NCI-H128 (cell line): ENCODE measurements around the gene NRIP1.
"Not testable (repeated sequence)": the region's sequence is repeated elsewhere in the genome, so short reads cannot be mapped to it uniquely, and the experiment has no call there.

Experiments
- DNase-seq: peaks from one replicate; lab custom pipeline; 2025; ENCODE audit not compliant: unreplicated experiment; lab: John Stamatoyannopoulos, UW

NRIP1 gene

DNA sequence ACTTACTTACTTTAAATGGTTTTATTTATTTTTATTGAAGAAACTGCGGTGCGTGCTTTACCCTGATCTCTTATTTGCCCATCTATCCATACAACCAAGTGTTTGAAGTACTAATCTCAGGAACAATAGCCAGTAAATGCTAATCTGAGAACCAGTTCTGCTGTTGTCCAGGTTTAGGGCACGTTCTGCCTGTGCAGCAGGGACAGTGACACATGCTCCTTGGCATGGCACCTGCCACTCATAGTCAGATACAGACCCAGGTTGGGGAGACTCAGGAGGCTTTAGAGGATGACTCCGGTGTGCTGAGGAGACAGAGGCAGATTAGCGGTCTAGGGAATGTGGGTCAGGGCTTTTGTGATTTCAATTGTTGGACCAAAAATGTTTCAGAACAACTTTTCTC, 83.6 kb downstream of the NRIP1 start:
- no peak for DNase-seq

GRCh38 chr21:14979264-14979663, 85.5 kb downstream of the NRIP1 start:
- DNase-seq: no peak

DNA sequence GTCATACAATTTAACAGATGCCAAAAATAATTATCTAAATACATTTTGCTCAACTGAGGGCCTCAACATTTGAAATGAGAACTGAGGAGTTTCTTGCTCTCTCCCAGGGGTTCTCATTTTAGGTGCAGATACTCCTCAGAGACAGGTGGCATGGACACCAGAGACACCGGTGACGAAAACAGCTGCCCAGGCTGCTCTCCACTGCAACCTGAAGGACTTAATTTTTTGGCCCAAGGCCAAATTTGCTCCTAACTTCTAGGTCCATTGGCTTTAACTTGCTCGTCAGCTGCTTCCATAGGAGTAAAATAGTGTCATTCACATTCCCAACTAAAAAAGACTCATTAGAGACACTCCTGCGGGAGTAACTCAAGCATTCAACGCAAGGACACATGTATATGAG, 87.0 kb downstream of the NRIP1 start:
- DNase-seq: no peak

- no peak for DNase-seq
Measured at GRCh38 chr21:14975136-14975919, 89.5 kb downstream of the NRIP1 start.

GRCh38 chr21:14972678-14973077, 92.1 kb downstream of the NRIP1 start:
- no peak for DNase-seq

- DNase-seq: no peak
Measured at GRCh38 chr21:14968821-14969220, 96.0 kb downstream of the NRIP1 start.

GRCh38 chr21:14968029-14968428, 96.8 kb downstream of the NRIP1 start:
- DNase-seq: no peak

DNA sequence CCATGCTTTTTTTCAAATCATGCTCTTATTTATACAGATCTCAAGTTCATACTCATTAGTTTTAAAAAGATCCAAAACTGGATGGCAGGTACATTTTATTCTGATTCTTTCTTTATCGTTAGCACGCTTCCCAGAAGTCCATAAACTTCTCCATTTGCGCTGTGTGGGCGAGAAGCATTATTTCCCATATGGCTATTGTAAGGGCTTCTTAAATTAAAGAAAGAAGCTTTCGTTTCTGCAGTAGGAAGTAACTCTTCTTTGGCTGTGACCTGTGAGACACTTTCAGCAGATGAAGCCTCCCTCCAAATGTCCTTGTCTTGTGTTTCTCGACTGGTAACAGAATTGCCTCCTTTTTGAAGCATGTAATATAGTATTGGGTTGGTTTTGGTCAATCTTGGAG, 100.2 kb downstream of the NRIP1 start:
- DNase-seq: no peak

- DNase-seq: no peak
Measured at GRCh38 chr21:14962217-14962616, 102.6 kb downstream of the NRIP1 start.

DNA sequence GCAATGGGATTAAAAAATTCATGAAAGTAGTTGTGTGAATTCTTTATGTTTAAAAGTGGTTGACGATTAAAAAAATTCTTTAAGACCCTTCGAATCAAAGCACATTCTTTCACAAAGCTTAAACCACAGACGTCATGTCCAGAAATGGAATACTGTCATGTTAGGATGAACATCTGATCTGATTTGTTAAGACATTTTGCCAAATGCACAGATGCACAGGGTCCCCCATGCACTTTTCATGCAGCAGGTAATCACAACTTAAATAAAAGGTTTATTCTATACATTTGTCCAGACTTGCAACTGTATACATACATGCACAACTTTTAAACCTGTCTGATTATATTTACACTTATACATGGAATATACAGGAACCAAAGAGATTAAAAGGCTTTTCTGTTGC, 103.3 kb downstream of the NRIP1 start:
- no peak for DNase-seq

DNA sequence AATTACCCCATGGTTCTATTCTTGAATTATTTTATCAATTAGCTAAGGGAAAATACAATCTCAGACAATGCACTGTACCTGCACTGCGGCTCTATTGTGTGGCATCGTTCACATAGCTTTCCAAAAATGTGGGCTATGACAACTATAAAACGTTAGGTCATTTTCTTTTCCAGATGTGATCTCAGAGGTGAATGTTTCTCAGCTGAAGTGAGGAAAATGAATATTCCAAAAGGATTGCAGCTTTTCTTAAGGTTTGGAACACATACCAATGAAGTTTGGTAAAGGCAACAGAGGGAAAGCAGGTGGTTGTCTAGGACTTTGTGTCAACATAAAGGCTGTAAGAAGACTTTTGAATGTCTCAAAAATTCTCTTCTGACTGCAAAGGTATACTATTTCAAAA, 105.5 kb downstream of the NRIP1 start:
- no peak for DNase-seq

GRCh38 chr21:14957836-14958235, 107.0 kb downstream of the NRIP1 start:
- no peak for DNase-seq

DNA sequence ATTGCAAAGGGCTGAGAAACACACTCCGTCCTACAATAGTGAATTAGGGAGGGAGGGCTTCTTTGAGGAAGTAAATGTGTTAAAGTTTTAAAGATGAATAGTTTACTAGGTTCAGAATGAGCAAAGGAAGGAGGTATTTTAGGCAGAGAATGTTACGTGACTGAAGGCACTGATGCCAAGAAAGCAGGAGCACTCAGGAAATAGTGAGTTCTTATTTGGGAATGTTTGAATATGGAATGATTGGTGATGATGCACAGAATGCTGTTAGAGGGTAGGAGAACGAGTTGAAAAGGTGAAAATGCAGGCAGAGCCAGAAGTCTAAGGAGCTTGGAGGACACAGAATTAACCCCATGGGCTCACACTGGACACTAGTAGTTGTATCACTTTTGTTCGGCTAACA, 108.0 kb downstream of the NRIP1 start:
- no peak for DNase-seq

- DNase-seq: no peak
Measured at GRCh38 chr21:14955936-14956520, 108.8 kb downstream of the NRIP1 start.

DNA sequence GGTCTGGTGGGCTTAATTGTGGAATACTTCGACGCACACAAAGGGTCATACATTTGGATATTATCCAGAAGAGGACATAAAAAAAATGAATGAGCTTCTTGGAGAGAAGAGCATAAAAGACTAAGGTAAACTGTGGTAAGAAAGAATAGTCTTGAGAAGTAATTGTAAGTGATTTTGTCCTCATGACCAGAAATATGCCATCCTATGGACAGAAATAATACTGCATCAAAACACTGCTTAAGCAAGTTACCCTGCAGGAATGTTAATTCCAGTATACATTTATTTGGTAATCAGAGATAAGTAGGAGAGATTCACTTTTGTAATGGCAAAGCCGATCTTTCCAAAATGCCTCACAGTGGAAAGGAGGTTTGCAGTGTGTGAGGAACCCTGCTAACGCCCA, 111.9 kb downstream of the NRIP1 start:
- DNase-seq: no peak

GRCh38 chr21:14949603-14950002, 115.2 kb downstream of the NRIP1 start:
- no peak for DNase-seq

- DNase-seq: no peak
Measured at GRCh38 chr21:14947613-14948160, 117.1 kb downstream of the NRIP1 start.

DNA sequence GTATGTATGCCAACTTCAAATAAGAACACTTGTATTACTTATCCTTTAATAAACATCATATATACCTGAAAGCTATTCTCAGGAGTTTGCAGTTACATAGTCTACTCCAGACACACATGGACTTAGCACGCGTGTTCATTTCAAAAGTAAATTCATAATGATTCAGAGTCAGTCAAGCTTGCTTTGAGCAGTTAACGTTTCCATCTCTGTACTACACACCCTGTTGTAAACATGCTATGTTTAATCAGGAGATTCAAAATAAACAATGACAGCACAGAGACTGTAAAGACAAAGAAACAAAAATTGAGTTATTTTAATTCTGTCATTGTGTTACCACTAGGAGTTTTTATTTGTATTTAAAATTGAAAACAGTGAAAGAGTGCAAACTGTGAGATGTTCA, 119.6 kb downstream of the NRIP1 start:
- DNase-seq: no peak

DNA sequence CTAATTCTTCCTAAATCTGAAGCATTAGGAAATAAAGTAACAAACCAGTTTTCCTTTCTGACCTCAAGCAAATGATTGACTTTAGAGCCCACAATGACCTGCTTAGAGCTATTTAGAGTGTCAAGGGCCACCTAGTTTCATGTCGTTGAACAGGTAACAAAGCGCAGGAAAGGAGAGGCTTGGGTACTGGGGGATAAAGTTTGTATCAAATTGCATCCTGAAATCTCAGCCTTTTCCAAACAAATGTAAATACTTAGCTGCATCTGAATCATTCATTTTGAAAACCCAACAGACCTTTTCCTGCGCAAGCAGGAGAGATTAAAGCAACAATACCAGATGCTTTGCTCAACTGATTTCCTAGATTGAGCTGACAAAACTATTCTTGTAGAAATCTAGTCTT, 121.2 kb downstream of the NRIP1 start:
- no peak for DNase-seq

- no peak for DNase-seq
Measured at GRCh38 chr21:14942801-14943490, 121.9 kb downstream of the NRIP1 start.

- DNase-seq: not testable (repeated sequence)
Measured at GRCh38 chr21:14927324-14927723, 137.5 kb downstream of the NRIP1 start.

- no peak for DNase-seq
Measured at GRCh38 chr21:14926186-14926585, 138.6 kb downstream of the NRIP1 start.
